SW 1271 (cell line): ENCODE data around the gene AK5.
"Not testable (repeated sequence)": the region's sequence is repeated elsewhere in the genome, so short reads cannot be mapped to it uniquely, and the experiment has no call there.

Source experiments
- DNase-seq, 2 experiments: peaks; one replicate each; lab custom pipeline; 2025; lab: John Stamatoyannopoulos, UW

The AK5 gene

GRCh38 chr1:77499466-77499865, 217.6 kb downstream of the AK5 start:
- no peak for DNase-seq

GRCh38 chr1:77504986-77505385, 223.2 kb downstream of the AK5 start:
- no peak for DNase-seq

GRCh38 chr1:77506771-77507170, 225.0 kb downstream of the AK5 start:
- DNase-seq, result no peak

GRCh38 chr1:77509051-77509492, 227.3 kb downstream of the AK5 start:
- no peak for DNase-seq

- DNase-seq, result no peak
Observed at GRCh38 chr1:77509898-77510297, 228.1 kb downstream of the AK5 start.

GRCh38 chr1:77511440-77511840, 229.6 kb downstream of the AK5 start:
- peak in 1 of 2 experiments; percentile 42 for DNase-seq

GRCh38 chr1:77512650-77513049, 230.8 kb downstream of the AK5 start:
- DNase-seq, result not testable (repeated sequence)

- peak in 1 of 2 experiments; percentile 7 for DNase-seq
Observed at GRCh38 chr1:77513839-77514763, 232.3 kb downstream of the AK5 start.

GRCh38 chr1:77514921-77515776, 233.3 kb downstream of the AK5 start:
- DNase-seq, result no peak

GRCh38 chr1:77516106-77516505, 234.3 kb downstream of the AK5 start:
- DNase-seq, result no peak

GRCh38 chr1:77524038-77524437, 242.2 kb downstream of the AK5 start:
- no peak for DNase-seq

- DNase-seq, result not testable (repeated sequence)
Observed at GRCh38 chr1:77531149-77531548, 249.3 kb downstream of the AK5 start.

GRCh38 chr1:77531596-77532280, 249.9 kb downstream of the AK5 start:
- not testable (repeated sequence) for DNase-seq

GRCh38 chr1:77532641-77533040, 250.8 kb downstream of the AK5 start:
- DNase-seq, result no peak

- peak in 1 of 2 experiments; percentile 26 for DNase-seq
Observed at GRCh38 chr1:77533660-77534305, 252.0 kb downstream of the AK5 start.

GRCh38 chr1:77534456-77534855, 252.6 kb downstream of the AK5 start:
- no peak for DNase-seq

GRCh38 chr1:77536813-77537212, 255.0 kb downstream of the AK5 start:
- DNase-seq, result peak; percentile 48 to 78

- DNase-seq, result peak in 1 of 2 experiments; percentile 24
Observed at GRCh38 chr1:77538956-77539518, 257.2 kb downstream of the AK5 start.

GRCh38 chr1:77539519-77540142, 257.8 kb downstream of the AK5 start:
- DNase-seq, result no peak

- DNase-seq, result no peak
Observed at GRCh38 chr1:77540501-77541161, 258.8 kb downstream of the AK5 start.
